CD14-positive monocyte (primary cell): ENCODE measurements around the gene PLK5. TPM values are rescaled to one million over a fixed set of nuclear protein-coding genes. Genes with fewer than 3 reads are reported as not detected.
"Not testable (repeated sequence)": the region's sequence is repeated elsewhere in the genome, so short reads cannot be mapped to it uniquely, and the experiment has no call there.

Experiments
- DNase-seq, 3 donors: peaks; one replicate each; pipeline ENCODE4 v3.0.0-alpha.2; 2011 to 2022
- H2AFZ ChIP-seq: 2 replicates; pipeline ENCODE4 v1.6.0; 2012; ENCODE audit warnings: mild to moderate bottlenecking, low read depth, low read length, inconsistent platforms; ENCODE audit not compliant: insufficient read depth, poor library complexity, severe bottlenecking
- H3K27ac ChIP-seq, 2 donors: 1 replicate in 1 of 2; 2 replicates in 1 of 2; pipeline ENCODE4 v1.5.1; 2012 to 2013; ENCODE audit warnings: low read length in 2 of 2, control low read depth in 1 of 2, inconsistent platforms in 1 of 2, low read depth in 1 of 2, mild to moderate bottlenecking in 1 of 2
- H3K27me3 ChIP-seq, 2 donors: one replicate each; pipeline versions ENCODE4 v1.6.0 to v1.6.1; 2011 to 2013; ENCODE audit warnings: low read length in 2 of 2; ENCODE audit not compliant: control insufficient read depth in 2 of 2, insufficient read depth in 2 of 2
- H3K36me3 ChIP-seq, 2 donors: replicated peaks in 1 of 2; 1 replicate in 1 of 2; 2 replicates in 1 of 2; pipeline versions ENCODE4 v1.5.1 to v1.6.1; 2012 to 2013; ENCODE audit warnings: low read length in 2 of 2, control low read depth in 1 of 2, inconsistent platforms in 1 of 2, mild to moderate bottlenecking in 1 of 2; ENCODE audit not compliant: insufficient read depth in 2 of 2, control insufficient read depth in 1 of 2
- H3K4me1 ChIP-seq, 2 donors: 1 replicate in 1 of 2; 2 replicates in 1 of 2; pipeline versions ENCODE4 v1.5.1 to v1.6.1; 2012 to 2013; ENCODE audit warnings: low read length in 2 of 2, control low read depth in 1 of 2, inconsistent platforms in 1 of 2, mild to moderate bottlenecking in 1 of 2, moderate library complexity in 1 of 2; ENCODE audit not compliant: insufficient read depth in 2 of 2, control insufficient read depth in 1 of 2
- H3K4me2 ChIP-seq: replicated peaks from 2 replicates; pipeline ENCODE3; 2012; ENCODE audit warnings: low read length, moderate library complexity, mild to moderate bottlenecking; ENCODE audit not compliant: poor library complexity, severe bottlenecking; ENCODE audit errors: extremely low read depth
- H3K4me3 ChIP-seq, 3 experiments: fragments of 200-600 bp in 1 of 3; sonication (generic) in 1 of 3; replicated peaks in 1 of 3; 1 replicate in 2 of 3; 2 replicates in 1 of 3; pipeline ENCODE4 v1.5.1; 2011 to 2013; ENCODE audit warnings: low read length in 3 of 3, mild to moderate bottlenecking in 3 of 3, control low read depth in 2 of 3, low read depth in 2 of 3, inconsistent platforms in 1 of 3, moderate library complexity in 1 of 3
- H3K79me2 ChIP-seq: 2 replicates; pipeline ENCODE4 v1.6.0; 2012; ENCODE audit warnings: mild to moderate bottlenecking, control low read depth, inconsistent platforms, low read length, moderate library complexity; ENCODE audit not compliant: insufficient read depth
- H3K9ac ChIP-seq: 2 replicates; pipeline ENCODE4 v1.6.0; 2017; ENCODE audit warnings: low read length, mild to moderate bottlenecking; ENCODE audit not compliant: insufficient read depth, poor library complexity, severe bottlenecking
- H3K9me3 ChIP-seq, 2 donors: replicated peaks in 1 of 2; 1 replicate in 1 of 2; 2 replicates in 1 of 2; pipeline versions ENCODE4 v1.5.1 to v1.6.1; 2012 to 2013; ENCODE audit warnings: low read length in 2 of 2, control low read depth in 1 of 2; ENCODE audit not compliant: control insufficient read depth in 1 of 2, insufficient read depth in 1 of 2
- H4K20me1 ChIP-seq: 2 replicates; pipeline ENCODE4 v1.6.0; 2012; ENCODE audit warnings: mild to moderate bottlenecking, low read length, control low read depth, moderate library complexity; ENCODE audit not compliant: insufficient read depth
- H3K27ac Mint-ChIP-seq, 7 donors: one replicate each; pipeline ENCODE4 v1.8.0; 2020; ENCODE audit warnings: mild to moderate bottlenecking in 7 of 7, mixed read lengths in 7 of 7, moderate library complexity in 6 of 7, inconsistent platforms in 2 of 7
- H3K27me3 Mint-ChIP-seq, 3 donors: one replicate each; pipeline ENCODE4 v1.8.0; 2021 to 2022; ENCODE audit warnings: low read depth in 3 of 3, mild to moderate bottlenecking in 3 of 3, mixed read lengths in 3 of 3, moderate library complexity in 3 of 3, inconsistent platforms in 1 of 3
- H3K36me3 Mint-ChIP-seq, 2 donors: one replicate each; pipeline ENCODE4 v1.8.0; 2020; ENCODE audit warnings: mixed read lengths in 2 of 2, inconsistent platforms in 1 of 2, mild to moderate bottlenecking in 1 of 2
- H3K4me1 Mint-ChIP-seq: one replicate; pipeline ENCODE4 v1.8.0; 2020; ENCODE audit warnings: mild to moderate bottlenecking, mixed read lengths
- H3K4me3 Mint-ChIP-seq, 2 donors: one replicate each; pipeline ENCODE4 v1.8.0; 2020; ENCODE audit warnings: mild to moderate bottlenecking in 2 of 2, mixed read lengths in 2 of 2, moderate library complexity in 1 of 2
- H3K9me3 Mint-ChIP-seq, 7 donors: one replicate each; pipeline ENCODE4 v1.8.0; 2020 to 2022; ENCODE audit warnings: mixed read lengths in 7 of 7, mild to moderate bottlenecking in 6 of 7, moderate library complexity in 6 of 7, inconsistent platforms in 2 of 7
- CTCF ChIP-seq: fragments of 200-600 bp; IDR thresholded peaks from one replicate; pipeline ENCODE4 v1.8.0; 2022; ENCODE audit warnings: antibody characterized with exemption, mild to moderate bottlenecking
- WGBS: methylation state at CpG from one replicate; pipeline ENCODE4 v1.1.5; 2013; ENCODE audit warnings: missing lambda C conversion rate; ENCODE audit not compliant: insufficient coverage; 5-methylcytosine and 5-hydroxymethylcytosine counted together
- intact Hi-C, 2 donors: fragments of 100-400 bp; cut with micrococcal nuclease; formaldehyde crosslinking; loops; one replicate each; pipeline versions ENCODE4 v1.15.0 to v1.15.1; 2023
- polyA plus RNA-seq, 3 donors: library from polyadenylated mRNA; depleted of rRNA in 1 of 3; unstranded in 2 of 3; stranded (reverse) in 1 of 3; fragments of 300-500 nt in 2 of 3; fragments of >200 nt in 1 of 3; fragmentation: Illumina TruSeq in 2 of 3; gene quantifications; 1 replicate in 2 of 3; 2 replicates in 1 of 3; pipeline ENCODE4 v1.2.3, GENCODE V29; 2012 to 2021

The PLK5 gene
- polyA plus RNA-seq, 3 donors: not detected

GRCh38 chr19:1533510-1534150, 9.8 kb downstream of the PLK5 start:
- H3K36me3 ChIP-seq: no peaks in the 10 kb centered on the region
- Mint-ChIP-seq H3K36me3 (no peaks in the 10 kb centered on the region), H3K27ac (no peak overlapping the region), H3K4me1 (no peaks in the 10 kb centered on the region), H3K9me3 (peaks cover 0 to 5% (median 1%) of the 10 kb centered on the region in 7 donors), H3K27me3 (peaks cover 8 to 22% (median 10%) of the 10 kb centered on the region in 3 donors), H3K4me3 (no peak overlapping the region)
- H3K79me2 ChIP-seq: no peaks in the 10 kb centered on the region
- peaks cover 0 to under 1% of the 10 kb centered on the region in 2 donors for H3K27me3 ChIP-seq
- no peak overlapping the region for H3K9ac ChIP-seq
- H4K20me1 ChIP-seq: no peaks in the 10 kb centered on the region
- intact Hi-C loops: no loop called here
- no peaks in the 10 kb centered on the region for H3K4me1 ChIP-seq
- no peak for DNase-seq
- no peak overlapping the region for H3K27ac ChIP-seq
- no peaks in the 10 kb centered on the region for H3K9me3 ChIP-seq
- H2AFZ ChIP-seq: no peak overlapping the region
- TF ChIP-seq CTCF: no peak
- WGBS: 70% methylated on average over 10 of the region's 23 CpGs
- no peak overlapping the region for H3K4me2 ChIP-seq
- H3K4me3 ChIP-seq: no peak overlapping the region

- Histone ChIP-seq H3K79me2 (no peaks in the 10 kb centered on the region), H3K9ac (no peak overlapping the region), H4K20me1 (no peaks in the 10 kb centered on the region), H3K27me3 (peaks cover 0 to 3% of the 10 kb centered on the region in 2 donors), H3K4me3 (no peak overlapping the region), H3K27ac (no peak overlapping the region), H2AFZ (no peak overlapping the region), H3K4me2 (no peak overlapping the region), H3K4me1 (no peaks in the 10 kb centered on the region), H3K9me3 (no peaks in the 10 kb centered on the region), H3K36me3 (no peaks in the 10 kb centered on the region)
- WGBS: 91% methylated on average over 13 of the region's 14 CpGs
- no peak for TF ChIP-seq CTCF
- no peaks in the 10 kb centered on the region for H3K4me1 Mint-ChIP-seq
- H3K36me3 Mint-ChIP-seq: no peaks in the 10 kb centered on the region
- intact Hi-C loops: no loop called here
- no peak for DNase-seq
- H3K4me3 Mint-ChIP-seq: no peak overlapping the region
- peaks cover 8 to 26% (median 12%) of the 10 kb centered on the region in 3 donors for H3K27me3 Mint-ChIP-seq
- peaks cover 0 to 5% (median 1%) of the 10 kb centered on the region in 7 donors for H3K9me3 Mint-ChIP-seq
- H3K27ac Mint-ChIP-seq: no peak overlapping the region
Measured at GRCh38 chr19:1534972-1535371, 11.1 kb downstream of the PLK5 start.

GRCh38 chr19:1535699-1536098, 11.8 kb downstream of the PLK5 start:
- intact Hi-C loops, H3K36me3 ChIP-seq, H3K79me2 ChIP-seq, H3K9me3 ChIP-seq, H3K27ac Mint-ChIP-seq, H2AFZ ChIP-seq, H3K9me3 Mint-ChIP-seq, H3K36me3 Mint-ChIP-seq, H3K4me1 Mint-ChIP-seq, H3K27me3 ChIP-seq, H3K4me3 Mint-ChIP-seq, H3K9ac ChIP-seq, DNase-seq, H3K4me2 ChIP-seq, H3K27ac ChIP-seq, H3K4me1 ChIP-seq, H3K4me3 ChIP-seq, H4K20me1 ChIP-seq: not testable (repeated sequence)
- 99% methylated on average over 4 of the region's 7 CpGs for WGBS
- H3K27me3 Mint-ChIP-seq: peaks cover 14 to 31% (median 18%) of the 10 kb centered on the region in 3 donors
